ENCODE data around the gene GDPD4.

The GDPD4 gene

DNA sequence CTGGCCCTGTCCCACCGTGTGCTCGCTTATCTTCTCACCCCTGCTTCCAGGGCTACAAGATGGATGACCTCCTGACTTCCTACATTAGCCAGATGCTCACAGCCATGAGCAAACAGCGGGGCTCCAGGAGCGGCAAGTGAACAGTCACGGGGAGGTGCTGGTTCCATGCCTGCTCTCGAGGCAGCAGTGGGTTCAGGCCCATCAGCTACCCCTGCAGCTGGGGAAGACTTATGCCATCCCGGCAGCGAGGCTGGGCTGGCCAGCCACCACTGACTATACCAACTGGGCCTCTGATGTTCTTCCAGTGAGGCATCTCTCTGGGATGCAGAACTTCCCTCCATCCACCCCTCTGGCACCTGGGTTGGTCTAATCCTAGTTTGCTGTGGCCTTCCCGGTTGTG, 86.9 kb downstream of the GDPD4 start:
- no peak overlapping the region for H3K27ac Mint-ChIP-seq
- no peaks in the 10 kb centered on the region for H3K36me3 Mint-ChIP-seq (ENCODE audit: low read depth)
- no peak for DNase-seq
- TF ChIP-seq, protein P1, sequence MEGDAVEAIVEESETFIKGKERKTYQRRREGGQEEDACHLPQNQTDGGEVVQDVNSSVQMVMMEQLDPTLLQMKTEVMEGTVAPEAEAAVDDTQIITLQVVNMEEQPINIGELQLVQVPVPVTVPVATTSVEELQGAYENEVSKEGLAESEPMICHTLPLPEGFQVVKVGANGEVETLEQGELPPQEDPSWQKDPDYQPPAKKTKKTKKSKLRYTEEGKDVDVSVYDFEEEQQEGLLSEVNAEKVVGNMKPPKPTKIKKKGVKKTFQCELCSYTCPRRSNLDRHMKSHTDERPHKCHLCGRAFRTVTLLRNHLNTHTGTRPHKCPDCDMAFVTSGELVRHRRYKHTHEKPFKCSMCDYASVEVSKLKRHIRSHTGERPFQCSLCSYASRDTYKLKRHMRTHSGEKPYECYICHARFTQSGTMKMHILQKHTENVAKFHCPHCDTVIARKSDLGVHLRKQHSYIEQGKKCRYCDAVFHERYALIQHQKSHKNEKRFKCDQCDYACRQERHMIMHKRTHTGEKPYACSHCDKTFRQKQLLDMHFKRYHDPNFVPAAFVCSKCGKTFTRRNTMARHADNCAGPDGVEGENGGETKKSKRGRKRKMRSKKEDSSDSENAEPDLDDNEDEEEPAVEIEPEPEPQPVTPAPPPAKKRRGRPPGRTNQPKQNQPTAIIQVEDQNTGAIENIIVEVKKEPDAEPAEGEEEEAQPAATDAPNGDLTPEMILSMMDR (IDR thresholded peaks at IDR 0.05): no peak
- no peaks in the 10 kb centered on the region for H3K27me3 Mint-ChIP-seq (ENCODE audit: low read depth, poor library complexity)
- no peak overlapping the region for H3K4me3 Mint-ChIP-seq
- H3K9me3 Mint-ChIP-seq: peaks cover 4% of the 10 kb centered on the region
- H3K4me1 Mint-ChIP-seq: no peaks in the 10 kb centered on the region

GRCh38 chr11:77213589-77214428, 87.7 kb downstream of the GDPD4 start:
- H3K36me3 Mint-ChIP-seq (ENCODE audit: low read depth): no peaks in the 10 kb centered on the region
- no peak overlapping the region for H3K27ac Mint-ChIP-seq
- DNase-seq: no peak
- H3K27me3 Mint-ChIP-seq (ENCODE audit: low read depth, poor library complexity): no peaks in the 10 kb centered on the region
- H3K4me1 Mint-ChIP-seq: no peaks in the 10 kb centered on the region
- no peak overlapping the region for H3K4me3 Mint-ChIP-seq
- no peaks in the 10 kb centered on the region for H3K9me3 Mint-ChIP-seq
- TF ChIP-seq, protein P1 (IDR thresholded peaks at IDR 0.05): no peak

GRCh38 chr11:77213029-77213579, 88.4 kb downstream of the GDPD4 start:
- H3K9me3 Mint-ChIP-seq: no peaks in the 10 kb centered on the region
- no peaks in the 10 kb centered on the region for H3K4me1 Mint-ChIP-seq
- H3K27ac Mint-ChIP-seq: no peak overlapping the region
- DNase-seq: no peak
- no peaks in the 10 kb centered on the region for H3K36me3 Mint-ChIP-seq (ENCODE audit: low read depth)
- peaks cover 4% of the 10 kb centered on the region for H3K27me3 Mint-ChIP-seq (ENCODE audit: low read depth, poor library complexity)
- H3K4me3 Mint-ChIP-seq: no peak overlapping the region
- TF ChIP-seq, protein P1 (IDR thresholded peaks at IDR 0.05): no peak

GRCh38 chr11:77212314-77213007, 89.0 kb downstream of the GDPD4 start:
- Mint-ChIP-seq H3K4me3 (no peak overlapping the region), H3K4me1 (no peaks in the 10 kb centered on the region), H3K36me3 (ENCODE audit: low read depth) (no peaks in the 10 kb centered on the region), H3K9me3 (no peaks in the 10 kb centered on the region), H3K27ac (peak overlapping the region; percentile 41), H3K27me3 (ENCODE audit: low read depth, poor library complexity) (peaks cover 4% of the 10 kb centered on the region)
- no peak for DNase-seq
- TF ChIP-seq, protein P1 (IDR thresholded peaks at IDR 0.05): no peak

DNA sequence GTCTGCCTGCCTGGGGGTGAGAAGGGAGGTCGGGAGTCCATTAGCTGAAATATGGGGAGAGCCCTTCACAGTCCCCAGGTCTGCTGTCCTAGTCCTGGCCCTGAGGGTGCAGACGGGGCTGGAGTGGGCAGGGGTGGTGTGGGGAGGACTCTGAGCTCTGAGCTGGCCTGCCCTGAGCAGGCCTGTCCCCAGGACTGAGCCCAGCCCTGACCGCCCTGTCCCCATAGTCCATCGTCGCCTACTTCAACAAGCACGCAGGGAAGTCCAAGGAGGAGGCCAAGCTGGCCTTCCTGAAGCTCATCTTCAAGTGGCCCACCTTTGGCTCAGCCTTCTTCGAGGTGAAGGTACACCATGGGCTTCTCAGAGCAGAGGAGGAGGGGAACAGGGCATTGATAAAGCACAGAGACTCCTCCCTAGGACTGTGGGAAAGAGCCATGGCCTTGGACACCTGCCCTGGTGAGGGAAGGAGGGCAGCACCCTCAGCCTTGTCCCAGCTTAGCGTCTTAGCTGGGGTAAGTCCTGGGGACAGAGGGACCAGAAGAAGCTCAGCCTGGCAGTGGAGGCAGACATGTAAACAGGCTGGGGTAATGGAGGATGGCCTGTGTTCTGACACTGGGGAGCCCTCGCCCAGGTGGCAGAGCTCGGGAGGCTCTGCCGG, 89.8 kb downstream of the GDPD4 start:
- no peak for DNase-seq
- Mint-ChIP-seq H3K4me1 (no peaks in the 10 kb centered on the region), H3K27me3 (ENCODE audit: low read depth, poor library complexity) (peaks cover 7% of the 10 kb centered on the region), H3K36me3 (ENCODE audit: low read depth) (no peaks in the 10 kb centered on the region), H3K4me3 (no peak overlapping the region), H3K27ac (no peak overlapping the region), H3K9me3 (no peaks in the 10 kb centered on the region)
- TF ChIP-seq, protein P1 (IDR thresholded peaks at IDR 0.05): no peak

Data from nephron progenitor cell (in vitro differentiated cells).